HG03378 (cell line): Measurements from ENCODE around the gene HIVEP3.

Experiments used
- ATAC-seq: cut with Tn5 transposase; IDR thresholded peaks from one replicate; pipeline ENCODE4 v1.9.1; 2021; ENCODE audit warnings: mild to moderate bottlenecking, moderate library complexity; ENCODE audit not compliant: unreplicated experiment

HIVEP3 gene

DNA sequence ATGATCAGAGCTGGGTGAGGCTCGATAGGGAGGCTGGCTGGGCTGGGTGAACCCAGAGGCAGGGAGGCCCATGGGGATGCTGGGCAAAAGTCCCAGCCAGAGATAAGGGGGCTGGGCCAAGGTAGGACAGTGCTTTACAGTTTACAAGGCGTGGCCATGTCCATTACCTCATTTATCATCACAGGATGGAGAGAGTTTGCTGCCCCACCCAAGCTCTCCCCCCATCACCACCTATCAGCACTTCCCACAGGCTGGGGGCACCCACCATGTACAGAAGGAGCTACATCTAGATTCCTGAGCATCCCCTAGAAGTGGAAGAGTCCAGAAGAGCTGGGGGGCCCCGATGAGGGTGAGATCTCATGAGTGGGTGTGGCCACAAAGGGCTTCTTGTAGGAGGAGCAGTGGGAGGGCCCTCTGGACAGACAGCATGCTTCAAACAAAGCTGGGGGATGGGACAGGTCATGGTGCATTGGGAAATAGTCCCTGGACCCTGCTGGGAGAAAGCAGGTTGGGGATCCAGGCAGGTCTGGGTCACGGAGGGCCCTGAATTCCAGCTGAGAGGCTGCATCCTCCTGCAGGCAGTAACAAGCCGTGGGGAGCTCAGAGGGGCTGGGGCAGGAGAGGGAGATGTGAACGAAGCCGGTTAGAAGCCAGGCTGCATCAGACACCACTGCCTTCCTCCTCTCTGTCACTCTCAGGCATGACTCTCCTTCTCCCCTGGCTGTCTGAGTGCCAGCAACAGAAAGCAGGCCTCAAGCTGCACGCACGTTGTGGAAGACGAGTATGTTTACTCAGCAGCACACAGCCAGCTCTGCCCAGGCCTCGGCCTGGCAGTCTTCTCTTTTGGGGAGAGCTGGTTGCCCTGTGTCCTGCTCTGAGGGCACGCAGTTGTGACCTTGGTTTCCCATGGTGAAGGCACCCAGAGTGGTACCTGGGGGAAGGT is 202.3 kb downstream of the HIVEP3 start:
- no peak for ATAC-seq

GRCh38 chr1:41715441-41716095 is 203.2 kb downstream of the HIVEP3 start:
- no peak for ATAC-seq

DNA sequence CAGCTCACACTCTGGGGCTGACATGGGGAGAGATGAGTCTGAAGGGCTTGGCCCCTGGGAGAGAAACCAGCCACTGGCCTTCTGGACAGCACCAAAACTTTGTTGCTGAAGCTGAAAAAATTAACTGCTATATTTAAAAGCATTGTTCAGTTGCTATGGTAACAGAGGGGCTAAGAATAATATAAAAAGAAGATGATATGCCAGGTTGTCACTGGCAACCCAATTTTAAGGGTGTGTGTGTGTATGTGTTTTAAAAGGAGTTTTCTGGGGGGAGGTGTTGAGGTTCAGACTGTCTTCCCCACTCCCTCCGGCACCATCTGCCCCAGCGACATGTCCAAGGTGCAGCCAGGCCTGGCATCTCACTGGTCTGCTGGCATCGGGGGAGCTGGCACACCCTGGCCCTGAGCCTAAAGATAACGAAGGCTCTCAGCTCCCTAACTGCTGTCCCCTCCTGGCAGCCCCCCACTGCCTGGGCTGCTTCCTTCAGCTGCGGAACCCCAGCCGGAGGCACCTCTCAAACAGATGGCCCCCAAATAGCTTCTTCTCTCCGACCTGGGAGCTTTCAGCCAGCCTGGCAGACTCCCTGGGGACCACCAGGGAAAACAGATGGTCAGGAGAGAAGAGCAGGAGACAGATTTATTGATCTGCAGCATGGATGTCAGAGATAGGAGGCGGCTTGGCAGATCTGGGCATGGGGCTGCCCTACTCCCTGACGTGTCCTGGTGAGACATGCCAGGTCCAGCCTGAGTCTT is 203.9 kb downstream of the HIVEP3 start:
- no peak for ATAC-seq

DNA sequence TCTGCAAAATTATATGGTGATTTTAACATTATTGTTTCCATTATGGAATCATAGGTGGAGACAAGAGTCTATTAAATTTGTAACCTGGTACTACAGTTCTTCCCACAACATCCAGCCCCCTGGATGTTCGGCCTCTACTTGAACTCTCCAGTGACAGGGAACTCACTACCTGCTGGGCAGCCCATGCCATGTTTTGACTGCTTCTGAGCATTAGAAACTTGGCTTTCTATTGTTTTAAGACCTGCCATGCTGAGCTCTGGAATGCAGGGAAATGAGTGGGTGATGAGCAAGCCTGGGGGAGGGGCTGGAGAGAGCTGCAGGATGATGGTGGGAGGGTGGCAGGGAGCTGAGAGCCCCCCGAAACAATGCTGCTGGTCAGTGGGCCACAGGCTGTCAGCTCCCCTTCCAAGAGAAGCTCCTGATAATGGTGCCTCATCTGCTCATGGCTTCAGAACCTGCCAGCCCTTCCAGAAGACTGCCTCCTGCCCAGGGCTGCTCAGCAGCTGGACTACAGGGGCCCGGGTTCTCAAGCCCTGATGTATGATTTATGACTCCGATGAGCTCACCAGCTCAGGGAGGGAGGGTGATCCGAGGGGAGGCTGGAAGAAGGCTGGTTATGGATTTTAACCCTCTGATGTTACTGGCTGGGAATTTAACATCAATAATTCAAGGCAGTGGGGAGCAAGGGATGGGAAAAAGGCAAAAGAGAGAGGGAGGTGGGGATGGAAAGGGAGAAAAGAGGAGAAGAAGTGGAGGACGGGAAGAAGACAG is 205.0 kb downstream of the HIVEP3 start:
- ATAC-seq = no peak

DNA sequence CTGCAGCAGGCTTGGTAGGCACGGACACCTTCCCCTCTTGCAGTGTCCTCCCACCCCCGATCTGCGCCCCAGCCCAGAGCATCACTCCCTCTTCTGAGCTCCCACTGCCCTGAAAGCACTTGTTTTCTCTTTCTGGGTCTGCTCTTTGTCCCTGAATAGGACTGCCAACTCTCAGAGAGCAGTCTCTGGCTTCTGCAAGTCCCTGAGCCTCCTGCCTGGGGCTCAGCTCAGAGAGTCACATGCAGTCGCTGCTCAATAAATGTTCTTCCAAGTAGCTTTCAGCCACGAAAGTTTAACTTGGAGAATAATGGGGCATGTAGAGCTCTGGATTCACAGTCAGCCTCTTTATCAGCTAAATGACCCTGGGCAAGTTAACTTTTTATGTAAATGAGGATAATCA is 205.6 kb downstream of the HIVEP3 start:
- no peak for ATAC-seq

GRCh38 chr1:41712695-41713094 is 206.0 kb downstream of the HIVEP3 start:
- no peak for ATAC-seq

- no peak for ATAC-seq
Observed at GRCh38 chr1:41712081-41712480, 206.6 kb downstream of the HIVEP3 start.

DNA sequence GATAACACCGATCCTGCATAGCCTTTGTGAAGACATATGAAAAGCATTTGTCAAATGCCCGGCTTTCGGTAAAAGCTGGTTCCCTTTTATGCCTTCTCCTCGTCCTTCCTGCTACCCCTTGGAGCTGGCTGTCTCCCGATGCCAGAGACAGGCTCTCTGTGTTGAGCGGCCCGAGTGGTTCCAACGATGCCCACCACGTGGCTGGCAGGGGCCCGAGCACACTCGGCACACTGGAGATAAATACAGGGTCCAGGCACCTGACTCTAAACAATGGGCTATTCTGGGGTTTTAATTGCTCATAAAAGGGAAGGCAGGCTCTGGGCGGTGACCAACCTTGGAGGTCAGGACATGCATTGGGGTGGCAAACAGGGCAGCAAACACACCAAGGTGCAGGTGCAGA is 207.1 kb downstream of the HIVEP3 start:
- ATAC-seq = no peak

- no peak for ATAC-seq
Observed at GRCh38 chr1:41710980-41711379, 207.7 kb downstream of the HIVEP3 start.

DNA sequence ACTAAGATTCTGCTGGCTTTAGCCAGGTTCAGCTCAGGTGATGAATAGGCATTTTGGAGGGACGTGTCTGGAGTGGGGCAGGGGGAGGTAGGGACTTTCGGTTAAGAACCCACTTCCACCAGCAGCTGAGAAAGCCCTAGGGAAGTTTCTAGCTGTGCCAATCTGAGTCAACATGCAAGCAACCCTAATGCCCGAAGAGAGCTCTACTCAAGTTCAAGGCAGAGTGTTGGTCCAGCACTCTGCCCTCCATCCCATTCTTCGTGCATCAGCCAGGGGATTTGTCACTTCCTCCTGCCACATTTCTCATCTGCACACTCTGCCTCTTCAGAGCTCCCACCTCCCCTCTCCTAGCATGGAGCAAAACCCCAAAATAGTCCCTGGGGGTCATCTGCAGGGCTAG is 208.8 kb downstream of the HIVEP3 start:
- no peak for ATAC-seq

- no peak for ATAC-seq
Observed at GRCh38 chr1:41709331-41709730, 209.4 kb downstream of the HIVEP3 start.

GRCh38 chr1:41708332-41708731 is 210.4 kb downstream of the HIVEP3 start:
- ATAC-seq = no peak

- ATAC-seq = no peak
Observed at GRCh38 chr1:41707793-41708192, 210.9 kb downstream of the HIVEP3 start.

DNA sequence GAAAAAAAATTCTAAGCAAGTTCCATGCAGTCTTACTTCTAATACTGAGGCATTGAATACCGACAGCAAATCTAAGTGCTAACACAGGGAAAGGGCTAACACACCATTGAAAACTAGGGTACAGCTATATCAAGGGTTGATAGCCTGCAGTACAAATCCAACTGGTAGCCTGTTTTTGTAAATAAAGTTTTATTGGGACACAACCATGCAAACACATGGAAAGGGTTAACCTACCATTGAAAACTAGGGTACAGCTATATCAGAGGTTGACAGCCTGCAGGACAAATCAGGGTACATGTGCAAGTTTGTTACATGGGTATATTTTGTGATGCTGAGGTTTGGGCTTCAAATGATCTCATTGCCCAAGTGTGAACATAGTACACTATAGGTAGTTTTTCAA is 212.9 kb downstream of the HIVEP3 start:
- no peak for ATAC-seq

DNA sequence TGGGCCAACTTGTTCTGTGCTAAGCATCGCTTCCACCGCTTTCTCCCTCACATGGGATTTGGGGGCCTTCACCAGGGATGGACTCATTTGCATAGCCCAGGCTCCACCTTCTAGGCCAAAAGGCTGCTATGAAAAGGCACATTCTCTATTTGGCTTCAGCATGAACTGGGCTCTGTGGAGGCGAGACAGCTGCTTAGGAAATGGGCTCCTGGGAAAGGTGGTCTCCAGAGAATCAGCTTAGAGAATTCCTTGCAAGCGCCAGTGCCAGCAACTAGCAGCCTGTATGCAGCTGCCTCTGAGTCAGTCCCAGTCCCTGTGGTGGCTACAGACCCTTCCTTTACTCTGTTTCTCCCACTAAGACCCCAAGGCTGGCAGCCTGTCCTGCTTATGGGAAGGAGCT is 214.5 kb downstream of the HIVEP3 start:
- ATAC-seq = no peak

GRCh38 chr1:41702771-41703170 is 216.0 kb downstream of the HIVEP3 start:
- no peak for ATAC-seq

- no peak for ATAC-seq
Observed at GRCh38 chr1:41700986-41701535, 217.7 kb downstream of the HIVEP3 start.

- no peak for ATAC-seq
Observed at GRCh38 chr1:41700581-41700980, 218.1 kb downstream of the HIVEP3 start.

DNA sequence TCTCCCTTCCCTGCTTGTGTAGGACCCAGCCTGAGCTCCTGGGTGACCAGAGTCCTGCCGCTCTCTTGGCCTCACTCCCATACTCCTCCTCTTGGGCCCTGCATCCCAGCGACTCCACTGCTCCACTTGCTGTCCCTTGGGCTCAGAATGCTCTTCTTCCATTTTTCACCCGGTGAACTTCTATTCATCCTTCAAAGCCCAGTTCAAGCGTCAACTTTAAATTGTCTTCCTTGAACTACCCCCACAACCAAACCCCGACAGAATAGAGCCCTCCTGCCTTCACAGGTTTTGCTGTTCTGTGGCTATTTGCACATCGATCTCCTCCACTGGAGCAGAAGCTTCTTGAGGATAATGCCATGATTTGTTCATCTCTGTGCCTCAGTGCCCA is 218.9 kb downstream of the HIVEP3 start:
- no peak for ATAC-seq
